Stimulated activated CD8-positive, alpha-beta memory T cell treated with anti-CD3 and anti-CD28 coated beads, Interleukin-12 subunit alpha, Interleukin-12 subunit beta, amount 100 ng/mL, for 4 hours (primary cell): ENCODE results near the gene MYCBPAP.
"Not testable (repeated sequence)": the region's sequence is repeated elsewhere in the genome, so short reads cannot be mapped to it uniquely, and the experiment has no call there.

Experiments
- DNase-seq: peaks from one replicate; pipeline ENCODE4 v3.0.0-alpha.2; 2020; ENCODE audit warnings: low read depth

The MYCBPAP gene

GRCh38 chr17:50472286-50472685 lies 36.0 kb upstream of the MYCBPAP start:
- no peak for DNase-seq

DNA sequence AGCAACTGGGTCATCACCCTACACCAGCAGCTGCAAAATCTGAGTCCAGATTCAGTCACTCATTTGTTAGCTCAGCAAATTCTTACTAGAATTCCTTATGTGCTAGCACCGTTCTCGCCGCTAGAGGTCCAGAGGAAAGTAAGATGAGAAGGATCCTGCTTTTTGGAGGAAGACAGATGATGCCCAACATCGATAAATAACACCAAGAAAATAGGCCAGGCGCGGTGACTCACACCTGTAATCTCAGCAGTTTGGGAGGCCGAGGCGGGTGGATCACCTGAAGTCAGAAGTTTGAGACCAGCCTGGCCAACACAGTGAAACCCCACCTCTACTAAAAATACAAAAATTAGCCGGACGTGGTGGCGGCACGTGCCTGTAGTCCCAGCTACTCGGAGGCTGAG lies 35.5 kb upstream of the MYCBPAP start:
- DNase-seq: not testable (repeated sequence)

DNA sequence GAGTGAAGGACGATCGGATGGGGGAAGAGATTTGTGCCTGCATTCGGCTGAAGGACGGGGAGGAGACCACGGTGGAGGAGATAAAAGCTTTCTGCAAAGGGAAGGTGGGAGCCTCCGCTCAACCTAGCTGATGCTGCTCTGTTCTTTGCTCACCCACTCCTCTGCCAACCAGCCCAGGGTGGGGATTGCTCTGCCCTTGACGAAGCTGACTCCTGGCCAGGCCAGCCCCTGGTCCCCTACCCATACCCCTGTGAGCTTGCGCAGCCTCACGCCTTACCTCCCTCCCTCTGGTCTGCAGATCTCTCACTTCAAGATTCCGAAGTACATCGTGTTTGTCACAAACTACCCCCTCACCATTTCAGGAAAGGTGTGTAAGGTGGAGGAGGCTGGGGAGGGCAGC lies 34.3 kb upstream of the MYCBPAP start:
- no peak for DNase-seq

DNA sequence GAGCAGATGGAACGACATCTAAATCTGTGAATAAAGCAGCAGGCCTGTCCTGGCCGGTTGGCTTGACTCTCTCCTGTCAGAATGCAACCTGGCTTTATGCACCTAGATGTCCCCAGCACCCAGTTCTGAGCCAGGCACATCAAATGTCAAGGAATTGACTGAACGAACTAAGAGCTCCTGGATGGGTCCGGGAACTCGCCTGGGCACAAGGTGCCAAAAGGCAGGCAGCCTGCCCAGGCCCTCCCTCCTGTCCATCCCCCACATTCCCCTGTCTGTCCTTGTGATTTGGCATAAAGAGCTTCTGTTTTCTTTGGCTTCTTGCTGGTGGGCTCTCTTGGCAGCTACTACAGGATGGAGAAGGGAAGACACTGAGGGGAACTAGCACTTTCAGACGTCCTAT lies 33.7 kb upstream of the MYCBPAP start:
- no peak for DNase-seq

DNA sequence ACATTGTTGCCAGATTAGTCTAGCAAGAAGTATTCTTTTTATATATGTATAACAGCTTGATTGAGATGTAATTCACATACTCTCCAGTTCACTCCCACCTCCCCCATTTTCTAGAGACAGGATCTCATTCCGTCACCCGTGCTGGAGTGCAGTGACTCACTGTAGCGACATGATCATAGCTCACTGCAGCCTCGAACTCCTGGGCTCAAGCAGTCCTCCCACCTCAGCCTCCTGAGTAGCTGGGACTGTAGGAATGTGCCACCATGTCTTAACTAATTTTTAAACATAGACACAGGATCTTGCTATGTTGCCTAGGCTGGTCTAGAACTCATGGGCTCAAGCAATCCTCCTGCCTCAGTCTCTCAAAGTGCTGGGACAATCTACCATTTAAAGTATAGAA lies 32.9 kb upstream of the MYCBPAP start:
- no peak for DNase-seq

DNA sequence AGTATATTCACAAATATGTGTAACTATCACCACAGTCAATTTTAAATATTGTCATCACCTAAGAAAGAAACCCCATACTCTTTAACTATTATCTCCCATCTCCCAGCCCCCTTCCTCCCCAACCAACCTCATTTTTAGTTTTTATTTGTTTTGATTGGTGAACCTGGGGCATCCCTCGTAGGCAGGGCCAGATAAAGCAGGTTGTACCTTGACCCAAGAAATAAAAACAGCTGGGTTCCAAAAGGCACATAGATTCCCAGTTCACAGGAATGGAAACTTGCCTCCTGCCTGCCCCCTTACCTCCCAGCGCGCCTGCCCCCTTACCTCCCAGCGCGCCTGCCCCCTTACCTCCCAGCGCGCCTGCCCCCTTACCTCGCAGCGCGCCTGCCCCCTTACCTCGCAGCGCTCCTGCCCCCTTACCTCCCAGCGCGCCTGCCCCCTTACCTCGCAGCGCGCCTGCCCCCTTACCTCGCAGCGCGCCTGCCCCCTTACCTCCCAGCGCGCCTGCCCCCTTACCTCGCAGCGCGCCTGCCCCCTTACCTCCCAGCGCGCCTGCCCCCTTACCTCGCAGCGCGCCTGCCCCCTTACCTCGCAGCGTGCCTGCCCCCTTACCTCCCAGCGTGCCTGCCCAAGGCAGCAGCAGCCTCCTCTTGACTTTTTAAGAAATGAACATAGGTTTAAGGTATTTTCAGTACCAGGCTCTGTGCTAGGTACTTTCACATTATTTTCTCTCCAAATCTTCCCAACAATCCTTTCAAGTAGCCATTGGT lies 32.3 kb upstream of the MYCBPAP start:
- DNase-seq: not testable (repeated sequence)

GRCh38 chr17:50476545-50477315 lies 31.5 kb upstream of the MYCBPAP start:
- DNase-seq: no peak

DNA sequence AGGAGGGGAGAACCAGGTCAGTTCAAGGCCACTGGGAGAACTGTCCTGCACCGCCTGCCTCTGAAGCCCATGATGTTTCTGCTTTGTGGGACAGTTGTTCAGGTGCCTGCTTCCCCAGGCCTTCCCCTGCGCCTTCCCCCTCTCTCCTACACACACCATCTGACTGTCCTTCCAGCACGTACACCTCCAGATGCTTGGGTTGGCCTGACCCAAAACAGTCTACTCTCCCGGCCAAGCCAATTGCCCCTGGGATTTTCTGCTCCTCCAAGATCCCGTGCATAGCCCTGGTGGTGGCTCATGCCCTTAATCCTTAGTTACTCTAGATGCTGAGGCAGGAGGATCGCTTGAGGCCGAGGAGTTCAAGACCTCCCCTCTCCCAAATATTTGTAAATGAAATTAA lies 30.3 kb upstream of the MYCBPAP start:
- DNase-seq: no peak

- DNase-seq: peak; percentile 77
Measured at GRCh38 chr17:50478391-50479381, 29.6 kb upstream of the MYCBPAP start, which contains the start of gene RSAD1. TSS of gene RSAD1 (plus strand) at chr17:50478860. CDS start at chr17:50478885, 25 bp downstream.

DNA sequence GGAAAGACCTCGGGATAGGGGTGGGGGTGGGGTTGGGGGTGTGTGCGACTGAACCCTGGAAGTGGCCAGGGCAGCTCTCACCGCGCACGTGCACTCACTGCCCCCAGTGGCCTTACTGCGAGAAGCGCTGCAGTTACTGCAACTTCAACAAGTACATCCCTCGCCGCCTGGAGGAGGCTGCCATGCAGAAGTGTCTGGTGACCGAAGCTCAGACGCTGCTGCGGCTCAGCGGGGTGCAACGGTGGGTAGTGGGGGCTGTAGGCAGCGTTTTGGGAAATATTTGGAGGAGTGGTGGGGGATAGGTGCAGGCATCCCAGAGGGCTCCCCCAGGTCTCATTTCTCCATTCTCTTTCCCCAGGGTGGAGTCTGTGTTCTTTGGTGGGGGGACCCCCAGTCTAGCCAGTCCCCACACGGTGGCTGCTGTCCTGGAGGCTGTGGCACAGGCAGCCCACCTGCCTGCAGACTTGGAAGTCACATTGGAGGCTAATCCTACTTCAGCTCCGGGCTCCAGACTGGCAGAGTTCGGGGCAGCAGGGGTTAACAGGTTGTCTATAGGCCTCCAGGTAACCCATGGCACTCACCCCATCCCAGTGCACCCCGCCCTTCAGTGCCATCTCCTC lies 28.6 kb upstream of the MYCBPAP start:
- peak; percentile 37 for DNase-seq

- no peak for DNase-seq
Measured at GRCh38 chr17:50480142-50480764, 28.0 kb upstream of the MYCBPAP start.

GRCh38 chr17:50480854-50481490 lies 27.3 kb upstream of the MYCBPAP start:
- no peak for DNase-seq

DNA sequence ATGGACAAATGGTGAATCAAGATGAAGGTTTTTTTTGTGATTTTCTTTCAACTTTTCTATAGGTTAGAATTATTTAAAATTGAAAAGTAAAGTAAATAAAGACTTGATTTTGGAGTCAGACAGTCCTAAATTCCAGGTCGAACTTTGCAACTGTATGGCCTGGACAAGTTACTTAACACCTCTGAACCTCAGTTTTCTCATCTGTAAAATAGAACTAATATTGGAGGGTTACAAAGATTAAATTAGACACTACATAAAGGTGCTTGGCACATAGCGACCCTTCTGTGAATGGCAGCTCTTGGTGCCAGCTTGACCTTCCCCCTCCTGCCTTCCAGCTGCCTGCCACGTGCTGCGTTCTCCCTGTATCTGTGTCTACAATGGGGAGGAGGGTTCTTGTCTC lies 26.6 kb upstream of the MYCBPAP start:
- no peak for DNase-seq

DNA sequence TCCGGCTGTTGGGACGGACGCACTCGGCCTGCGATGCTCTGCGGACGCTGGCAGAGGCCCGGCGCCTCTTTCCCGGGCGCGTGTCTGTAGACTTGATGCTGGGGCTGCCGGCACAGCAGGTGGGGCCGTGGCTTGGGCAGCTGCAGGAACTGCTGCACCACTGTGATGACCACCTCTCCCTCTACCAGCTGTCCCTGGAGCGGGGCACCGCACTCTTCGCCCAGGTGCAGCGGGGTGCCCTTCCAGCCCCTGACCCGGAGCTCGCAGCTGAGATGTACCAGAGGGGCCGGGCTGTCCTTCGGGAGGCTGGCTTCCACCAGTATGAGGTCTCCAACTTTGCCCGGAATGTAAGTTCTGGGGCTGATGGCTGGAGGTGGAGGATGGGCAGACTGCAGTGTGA lies 26.1 kb upstream of the MYCBPAP start:
- no peak for DNase-seq

GRCh38 chr17:50482516-50482915 lies 25.7 kb upstream of the MYCBPAP start:
- DNase-seq: peak; percentile 13

DNA sequence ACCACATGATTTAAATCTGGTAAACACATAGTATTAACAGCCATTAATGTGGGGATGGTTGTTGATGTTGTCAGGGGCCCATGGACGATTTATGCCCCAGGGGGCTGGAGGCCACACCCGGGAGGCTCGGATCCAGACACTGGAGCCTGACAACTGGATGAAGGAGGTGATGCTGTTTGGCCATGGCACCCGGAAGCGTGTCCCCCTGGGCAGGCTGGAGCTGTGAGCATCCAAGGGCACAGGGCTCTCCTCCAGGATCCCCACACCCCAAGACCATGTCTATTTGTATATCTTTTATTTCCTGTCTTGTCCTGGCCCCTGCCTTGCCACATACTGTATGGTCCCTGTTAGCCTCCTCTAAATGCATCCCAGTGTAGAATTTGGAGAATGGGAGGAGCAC lies 25.0 kb upstream of the MYCBPAP start:
- DNase-seq: no peak

- no peak for DNase-seq
Measured at GRCh38 chr17:50484386-50485155, 23.7 kb upstream of the MYCBPAP start.

GRCh38 chr17:50487213-50488096 lies 20.8 kb upstream of the MYCBPAP start:
- DNase-seq: no peak

- DNase-seq: no peak
Measured at GRCh38 chr17:50488880-50489279, 19.4 kb upstream of the MYCBPAP start.
